DMS 273 (cell line): ENCODE data around the gene MUC6.

Experiments used
- DNase-seq: peaks from one replicate; lab custom pipeline; 2025; ENCODE audit not compliant: unreplicated experiment; lab: John Stamatoyannopoulos, UW

MUC6 gene

DNA sequence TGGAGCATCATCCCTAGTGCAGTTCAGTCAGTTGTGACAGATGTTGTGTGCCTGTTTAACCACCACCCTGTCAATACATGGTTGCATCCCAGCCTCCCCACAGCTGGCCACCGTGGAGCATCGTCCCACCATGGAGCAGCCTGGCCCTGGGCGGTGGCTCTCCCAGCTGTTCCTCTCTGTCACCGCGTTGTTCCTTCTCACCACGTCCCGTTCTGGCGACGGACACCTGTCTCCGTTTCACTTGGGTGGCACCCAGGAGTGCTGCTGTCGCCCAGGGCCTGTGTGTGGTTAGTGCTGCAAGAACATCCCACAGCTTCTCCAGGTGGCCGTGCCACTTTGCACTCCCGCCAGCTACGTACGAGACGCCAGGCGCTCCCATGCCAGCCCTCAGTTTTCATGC, 26.5 kb downstream of the MUC6 start:
- DNase-seq, result no peak

DNA sequence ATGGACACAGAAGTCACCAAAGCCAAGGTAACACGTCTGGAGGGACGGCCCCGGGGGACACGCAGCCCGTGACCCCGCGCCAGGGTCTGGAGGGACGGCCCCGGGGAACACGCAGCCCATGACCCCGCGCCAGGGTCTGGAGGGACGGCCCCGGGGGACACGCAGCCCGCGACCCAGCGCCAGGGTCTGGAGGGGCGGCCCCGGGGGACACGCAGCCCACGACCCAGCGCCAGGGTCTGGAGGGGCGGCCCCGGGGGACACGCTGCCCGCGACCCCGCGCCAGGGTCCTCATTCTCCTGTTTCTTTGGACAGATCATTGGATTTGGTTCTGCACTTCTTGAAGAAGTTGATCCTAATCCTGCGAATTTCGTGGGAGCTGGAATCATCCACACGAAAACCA, 27.1 kb downstream of the MUC6 start:
- no peak for DNase-seq

DNA sequence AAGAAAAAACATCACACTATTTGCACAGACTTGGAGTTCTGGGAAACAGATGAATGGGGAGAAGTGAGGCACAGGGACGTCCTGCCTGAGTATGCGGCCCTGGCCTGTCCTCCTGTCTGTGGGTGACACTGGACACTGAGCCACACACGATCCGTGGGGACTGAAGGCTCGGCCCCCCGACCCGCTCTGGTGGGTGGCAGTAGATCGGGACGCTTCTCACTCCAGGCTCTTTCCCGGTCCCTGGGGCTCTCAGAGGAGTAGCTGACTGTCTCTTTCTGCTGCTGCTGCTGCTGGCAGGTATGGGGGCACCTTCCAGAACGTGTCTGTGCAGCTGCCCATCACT, 27.7 kb downstream of the MUC6 start:
- no peak for DNase-seq

DNA sequence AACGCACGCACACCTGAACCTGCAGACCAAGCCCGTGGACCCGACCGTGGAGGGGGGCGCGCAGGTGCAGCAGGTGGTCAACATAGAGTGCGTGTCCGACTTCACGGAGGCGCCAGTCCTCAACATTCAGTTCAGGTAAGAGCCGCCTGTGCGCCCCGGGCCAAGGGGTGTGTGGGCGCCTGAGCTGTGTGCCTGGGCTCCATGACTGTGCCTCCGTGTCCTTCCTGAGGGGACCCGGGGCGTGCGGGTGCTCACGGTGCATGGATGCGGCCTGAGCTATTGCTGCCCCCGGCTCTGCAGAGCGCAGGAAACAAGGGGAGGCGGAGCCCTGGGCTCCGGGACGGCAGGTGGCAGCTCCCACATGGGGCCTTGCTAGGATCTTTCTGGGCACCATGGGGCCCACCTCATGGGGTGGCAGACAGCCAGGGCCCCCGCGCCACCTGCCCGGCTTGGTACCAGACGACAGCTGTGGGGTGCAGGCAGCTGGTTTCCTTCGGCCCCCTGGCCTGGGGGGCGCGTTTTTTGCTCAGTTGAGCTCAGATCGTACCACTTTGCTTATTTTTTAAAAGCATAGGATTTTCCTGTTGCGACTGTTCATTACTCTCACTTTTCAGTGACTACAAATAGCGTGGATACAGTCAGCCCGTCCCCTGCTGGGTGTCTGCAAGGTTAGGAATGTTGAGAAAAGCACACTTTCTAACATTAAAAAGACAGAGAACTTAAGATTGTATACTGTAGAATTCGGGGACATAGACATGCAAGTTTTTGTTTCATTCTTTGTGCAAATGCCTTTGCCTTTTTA, 28.3 kb downstream of the MUC6 start:
- peak; percentile 49 for DNase-seq

DNA sequence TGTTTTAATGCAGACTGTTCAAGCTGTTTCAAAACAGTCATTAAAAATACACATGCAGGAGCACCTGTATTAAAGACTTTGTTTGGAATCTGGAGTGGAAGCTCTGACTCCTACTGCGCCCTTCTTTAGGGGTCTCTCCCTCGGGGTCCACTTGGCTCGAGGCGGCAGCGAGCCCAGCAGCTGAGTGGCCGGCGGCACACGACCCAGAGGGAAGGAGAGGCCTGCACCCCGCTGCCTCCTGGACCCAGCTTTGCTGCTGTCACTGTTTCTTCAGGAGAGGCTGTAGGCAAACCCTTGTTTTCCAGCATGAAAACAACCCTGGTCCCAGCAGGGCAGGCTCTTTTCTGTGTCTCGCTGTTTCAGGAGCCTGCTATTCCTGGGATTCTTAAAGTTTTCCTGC, 29.2 kb downstream of the MUC6 start:
- DNase-seq, result no peak

DNA sequence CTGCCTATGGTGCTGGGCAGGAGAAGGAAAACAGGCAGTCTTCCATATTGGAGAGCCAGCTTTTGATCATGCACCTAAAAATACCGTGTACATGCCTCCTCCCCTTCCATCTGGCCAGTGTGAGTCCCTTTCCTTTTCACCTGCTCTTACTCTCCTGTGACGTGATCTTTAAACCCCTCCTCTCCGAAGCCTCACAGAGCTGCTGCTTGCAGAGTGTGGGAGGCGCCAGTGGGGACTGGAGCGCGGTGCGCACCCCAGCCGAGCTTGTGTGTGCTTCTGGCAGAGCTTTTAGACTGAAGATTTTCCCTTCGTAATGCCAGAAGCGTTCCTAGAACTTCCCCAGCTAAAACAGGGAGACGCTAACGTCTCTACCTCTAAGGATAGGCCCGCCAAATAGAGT, 29.8 kb downstream of the MUC6 start:
- no peak for DNase-seq

DNA sequence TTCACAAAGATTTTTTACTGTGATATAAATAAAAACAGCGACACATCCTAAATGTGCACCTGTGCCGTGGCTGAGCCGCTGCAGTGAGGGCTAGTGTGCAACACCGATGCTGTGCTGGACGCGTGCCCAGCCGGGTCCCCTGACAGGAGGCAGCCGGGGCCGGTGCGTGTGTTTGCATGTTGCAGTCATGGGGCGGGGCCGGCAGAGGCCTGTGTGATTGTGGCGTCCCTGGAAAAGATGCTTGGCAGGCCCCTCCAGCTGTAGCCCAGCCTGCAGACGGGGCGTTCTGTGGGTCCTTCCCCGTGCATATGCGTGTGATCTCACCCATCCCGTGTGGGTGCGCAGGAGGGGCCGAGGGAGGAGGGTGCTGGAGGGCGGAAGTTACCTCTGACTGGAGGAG, 30.6 kb downstream of the MUC6 start:
- DNase-seq, result peak; percentile 90

DNA sequence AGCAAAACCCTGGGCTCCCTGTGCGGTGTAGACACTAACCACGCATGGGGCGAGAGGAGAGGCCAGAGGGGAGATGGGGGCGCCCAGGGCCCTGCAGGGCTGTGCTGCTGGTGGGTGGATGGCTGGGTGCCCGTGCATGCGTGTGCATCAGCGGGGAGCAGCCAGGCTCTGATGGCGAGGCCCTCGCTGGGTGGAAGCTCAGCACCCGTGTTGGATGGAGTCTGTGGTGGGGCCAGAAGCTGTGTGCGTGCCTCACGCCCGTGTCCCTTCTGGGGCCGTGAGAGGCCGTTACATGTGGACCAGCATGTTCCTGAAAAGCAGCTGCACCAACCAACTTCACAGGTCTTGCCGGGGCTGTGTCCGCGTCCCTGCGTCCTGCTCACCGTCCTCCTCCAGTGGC, 33.4 kb downstream of the MUC6 start:
- no peak for DNase-seq

DNA sequence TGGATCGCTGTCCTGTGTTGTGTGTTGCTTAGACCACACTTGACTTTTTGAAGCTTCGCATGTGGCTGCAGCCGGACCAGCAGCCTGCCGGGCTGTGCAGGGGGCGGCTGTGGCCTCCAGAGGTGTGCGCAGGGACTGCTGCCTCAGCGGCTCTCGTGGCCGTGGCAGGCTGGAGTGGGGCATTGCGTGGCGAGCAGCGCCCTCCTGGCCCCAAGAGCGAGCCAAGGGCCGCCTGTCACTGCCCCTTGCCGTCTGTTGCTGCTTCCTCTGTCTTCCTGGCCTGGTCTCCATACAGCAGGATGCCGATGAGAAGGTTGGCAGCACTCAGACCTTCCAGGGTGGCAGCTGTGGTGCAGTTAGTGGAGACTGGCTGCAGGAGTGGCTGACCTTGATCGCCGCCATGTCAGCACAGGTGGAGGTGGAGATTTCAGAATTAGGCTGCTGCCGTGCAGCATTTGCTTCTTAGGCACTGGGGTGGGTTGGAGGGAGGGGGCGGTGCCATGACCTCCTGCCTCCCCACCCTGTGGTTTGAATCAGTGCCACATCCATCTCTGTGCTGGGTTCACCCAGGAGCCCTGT, 34.0 kb downstream of the MUC6 start:
- DNase-seq, result no peak

DNA sequence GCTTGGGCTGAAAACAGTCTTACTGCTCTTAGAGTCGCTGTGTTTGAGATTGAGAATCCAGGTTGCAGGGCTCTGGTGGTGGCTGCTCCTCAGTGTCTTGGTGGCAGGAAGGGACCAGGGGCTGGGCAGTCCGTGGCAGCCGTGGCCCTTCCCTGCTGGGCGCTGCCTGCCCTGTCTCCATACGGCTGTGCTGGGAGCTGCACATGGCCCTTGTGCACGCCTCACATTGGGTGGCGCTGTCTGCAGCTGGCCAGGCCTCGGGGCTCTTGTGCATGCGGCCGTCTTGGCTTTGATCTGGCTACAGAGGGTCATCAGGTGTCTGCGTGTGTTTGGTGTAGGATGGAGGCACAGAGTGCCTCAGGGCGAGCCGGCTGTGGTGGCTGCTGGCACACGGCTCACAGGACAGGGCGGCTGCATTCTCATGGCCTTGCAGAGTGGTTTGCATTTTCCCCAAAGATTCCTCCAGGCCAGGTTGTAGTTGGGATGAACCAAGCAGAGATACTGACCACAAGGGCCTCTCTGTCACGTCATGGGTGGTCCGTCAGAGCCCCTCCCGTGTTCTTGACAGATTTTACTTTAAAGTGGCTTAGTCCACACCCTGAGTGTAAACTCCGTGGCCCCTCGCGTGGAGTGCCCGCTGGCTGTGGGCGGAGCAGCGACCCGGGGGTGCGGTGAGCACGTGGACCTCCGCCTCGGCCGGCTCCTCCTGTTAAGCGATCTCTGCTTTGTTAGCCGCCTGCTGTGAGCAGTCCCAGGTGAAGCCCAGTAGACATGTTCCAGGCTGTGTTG, 34.7 kb downstream of the MUC6 start:
- no peak for DNase-seq

DNA sequence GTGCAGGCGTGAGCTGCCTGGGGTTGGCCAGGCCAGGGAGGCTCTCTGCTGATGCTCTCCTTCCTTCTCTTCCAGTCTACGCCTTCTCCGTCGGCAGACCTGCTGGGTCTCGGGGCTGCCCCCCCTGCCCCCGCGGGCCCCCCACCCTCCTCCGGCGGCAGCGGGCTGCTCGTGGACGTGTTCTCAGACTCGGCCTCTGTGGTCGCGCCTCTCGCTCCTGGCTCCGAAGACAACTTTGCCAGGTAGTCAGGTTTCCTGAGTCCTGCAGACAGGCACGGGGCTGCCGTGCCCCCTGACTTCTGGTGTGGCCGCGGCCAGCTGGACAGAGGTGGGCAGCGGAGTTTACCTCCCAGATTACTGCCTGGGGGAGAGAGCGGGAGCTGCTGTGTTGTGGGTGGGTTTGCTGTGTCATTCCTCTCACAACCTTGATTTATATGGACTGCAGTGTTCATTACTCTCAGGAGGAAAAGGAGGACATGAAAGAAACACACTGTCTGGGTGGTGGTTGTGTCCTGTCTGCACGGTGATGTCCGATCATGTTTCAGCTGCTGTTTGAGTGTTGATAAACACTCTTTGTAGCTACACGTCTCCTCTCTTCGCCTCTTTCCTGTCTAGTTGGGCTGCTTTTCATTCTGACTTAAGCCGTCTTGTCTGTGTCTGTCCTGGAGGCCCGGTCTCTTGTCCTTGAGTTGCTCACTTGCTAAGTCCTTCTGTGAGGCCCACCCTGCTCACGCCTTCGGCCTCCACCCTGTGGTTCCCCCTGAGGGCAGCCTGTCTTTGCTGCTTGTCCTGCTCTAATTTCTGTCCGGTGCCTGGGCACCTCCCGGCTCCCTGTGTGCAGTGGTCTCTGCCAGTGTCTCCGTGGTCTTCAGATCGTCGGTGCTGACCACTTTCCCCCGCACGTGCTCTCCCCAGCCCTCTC, 35.9 kb downstream of the MUC6 start:
- no peak for DNase-seq

DNA sequence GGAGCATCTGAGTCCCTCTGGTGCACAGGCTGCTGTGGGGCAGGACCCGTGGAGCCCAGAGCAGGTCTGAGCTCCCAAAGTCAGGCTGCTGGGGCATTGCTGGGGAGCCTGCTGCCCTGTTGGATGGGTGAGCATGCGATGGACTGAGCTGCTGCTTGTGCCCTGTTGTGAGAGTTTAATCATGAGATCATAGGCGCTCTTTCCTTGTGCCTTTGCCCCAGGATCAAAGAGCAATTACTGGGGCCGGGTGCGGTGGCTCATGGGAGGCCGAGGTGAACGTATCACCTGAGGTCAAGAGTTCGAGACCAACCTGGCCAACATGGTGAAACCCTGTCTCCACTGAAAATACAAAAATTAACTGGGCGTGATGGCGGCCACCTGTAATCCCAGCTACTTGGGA, 37.5 kb downstream of the MUC6 start:
- no peak for DNase-seq

DNA sequence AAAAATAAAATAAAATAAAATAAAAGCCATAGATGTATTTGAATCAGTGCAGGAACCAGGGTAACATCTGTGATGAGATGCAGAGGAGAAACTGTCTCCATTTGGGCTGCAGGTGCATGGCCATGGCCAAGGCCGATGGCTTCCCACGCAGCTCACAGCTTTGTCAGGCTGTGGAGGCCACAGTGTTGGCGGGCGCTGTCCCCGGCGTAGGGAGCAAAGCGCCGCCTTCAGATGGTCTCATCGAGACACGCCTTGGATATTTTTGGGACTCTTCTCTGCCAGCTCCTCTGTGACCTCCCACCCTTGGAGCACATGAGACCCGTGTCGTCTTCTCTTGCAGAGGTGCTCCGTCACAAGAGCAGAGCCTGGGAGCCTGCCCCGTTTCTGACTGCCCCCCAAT, 38.6 kb downstream of the MUC6 start:
- no peak for DNase-seq

DNA sequence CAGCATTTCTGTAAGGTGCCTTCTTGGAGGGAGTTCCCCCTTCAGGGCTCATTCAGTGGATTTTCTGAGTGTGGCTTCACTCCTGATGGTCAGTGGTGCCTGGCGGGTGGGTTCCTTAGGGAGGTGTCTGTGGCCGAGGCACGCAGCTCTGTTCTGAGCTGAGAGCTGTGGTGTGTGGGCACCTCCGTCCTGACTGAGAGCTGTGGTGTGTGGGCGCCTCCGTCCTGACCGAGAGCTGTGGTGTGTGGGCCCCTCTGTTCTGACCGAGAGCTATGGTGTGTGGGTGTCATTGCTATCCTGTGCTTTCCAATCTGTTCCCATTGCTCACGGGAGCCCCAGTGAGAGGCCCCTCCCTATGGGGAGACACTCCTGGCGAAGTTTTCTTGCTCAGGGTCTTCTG, 39.8 kb downstream of the MUC6 start:
- DNase-seq, result no peak

DNA sequence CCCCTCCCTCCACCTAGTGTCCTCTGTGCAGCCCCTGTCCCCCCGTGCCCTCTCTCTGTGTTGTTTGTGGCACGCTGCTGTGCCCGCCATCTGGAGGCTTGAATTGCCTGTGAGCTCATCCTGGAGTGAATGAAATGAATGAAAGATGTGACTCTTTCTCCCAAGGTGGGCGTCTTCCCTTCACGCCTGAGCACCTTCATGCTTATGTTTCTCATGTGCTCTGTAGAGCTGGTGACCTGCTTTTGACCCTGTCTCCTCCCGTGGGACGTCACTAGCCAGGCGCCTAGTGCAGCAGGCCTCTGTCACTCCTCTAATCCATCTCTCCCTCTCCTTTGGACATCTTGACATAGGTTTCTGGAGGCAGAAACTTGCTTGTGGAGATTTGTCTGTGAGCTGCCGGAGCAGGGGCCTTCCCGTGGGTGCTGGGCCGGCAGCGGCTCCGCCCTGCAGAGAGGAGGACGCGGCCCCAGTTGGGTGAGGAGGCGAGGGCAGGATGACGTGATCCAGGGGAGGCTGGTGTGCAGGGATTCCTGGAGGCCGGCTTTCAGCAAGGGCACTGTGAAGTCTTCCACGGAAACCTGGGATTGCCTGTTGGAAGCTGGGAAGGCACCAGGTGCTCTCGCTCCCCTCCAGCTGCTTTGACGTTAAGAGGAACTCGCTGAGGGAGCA, 40.6 kb downstream of the MUC6 start:
- peak; percentile 83 for DNase-seq

DNA sequence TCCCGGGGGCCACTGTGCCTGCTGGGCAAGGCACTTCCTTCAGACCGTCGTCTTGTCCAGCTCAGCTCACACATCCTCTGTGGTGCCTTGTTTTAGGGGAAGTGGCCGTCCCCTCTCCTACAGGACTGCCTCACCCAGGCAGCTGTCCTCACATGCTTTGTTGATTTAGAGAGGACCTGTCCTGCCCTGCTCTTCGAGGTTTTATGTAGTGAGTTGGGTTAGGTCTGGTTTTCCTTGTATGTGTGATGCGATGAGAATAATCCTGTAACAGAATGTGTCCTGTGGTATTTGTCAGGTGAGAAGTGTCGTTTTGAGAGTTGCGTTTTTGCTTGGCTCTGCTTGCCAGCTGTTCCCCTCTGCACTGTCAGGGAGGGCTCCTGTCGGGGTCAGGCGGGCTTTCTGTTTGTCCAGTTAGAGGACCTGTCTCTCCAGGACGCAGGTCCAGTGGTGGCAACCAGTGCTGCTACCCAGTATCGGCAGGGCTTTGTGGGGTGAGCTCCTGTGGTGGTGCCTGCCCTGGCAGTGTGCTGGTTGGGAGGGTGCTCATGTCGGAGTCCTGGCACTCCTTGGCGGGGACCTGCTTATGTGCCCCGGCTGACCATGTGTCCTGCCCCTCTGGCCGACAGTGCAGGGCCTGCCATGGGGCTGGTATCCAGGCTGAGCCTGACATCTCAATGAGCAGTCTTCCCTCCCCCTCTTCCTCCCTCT, 41.3 kb downstream of the MUC6 start:
- peak; percentile 20 for DNase-seq

DNA sequence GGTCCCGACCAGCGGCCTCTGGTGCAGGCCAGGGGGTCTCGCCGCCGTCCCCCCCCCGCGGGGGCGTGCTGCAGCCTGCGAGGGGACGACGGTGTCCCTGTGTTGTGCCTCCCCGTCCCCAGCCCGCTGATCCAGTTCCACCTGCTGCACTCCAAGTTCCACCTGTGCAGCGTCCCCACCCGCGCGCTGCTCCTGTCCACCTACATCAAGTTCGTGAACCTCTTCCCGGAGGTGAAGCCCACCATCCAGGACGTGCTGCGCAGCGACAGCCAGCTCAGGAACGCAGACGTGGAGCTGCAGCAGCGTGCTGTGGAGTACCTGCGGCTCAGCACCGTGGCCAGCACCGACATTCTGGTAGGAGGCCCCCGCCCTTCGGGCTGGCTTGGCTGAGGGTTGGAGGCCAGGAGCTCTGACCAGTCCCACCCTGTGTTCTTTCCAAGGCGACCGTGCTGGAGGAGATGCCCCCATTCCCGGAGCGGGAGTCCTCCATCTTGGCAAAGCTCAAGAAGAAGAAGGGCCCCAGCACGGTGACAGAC, 42.8 kb downstream of the MUC6 start:
- DNase-seq, result no peak

DNA sequence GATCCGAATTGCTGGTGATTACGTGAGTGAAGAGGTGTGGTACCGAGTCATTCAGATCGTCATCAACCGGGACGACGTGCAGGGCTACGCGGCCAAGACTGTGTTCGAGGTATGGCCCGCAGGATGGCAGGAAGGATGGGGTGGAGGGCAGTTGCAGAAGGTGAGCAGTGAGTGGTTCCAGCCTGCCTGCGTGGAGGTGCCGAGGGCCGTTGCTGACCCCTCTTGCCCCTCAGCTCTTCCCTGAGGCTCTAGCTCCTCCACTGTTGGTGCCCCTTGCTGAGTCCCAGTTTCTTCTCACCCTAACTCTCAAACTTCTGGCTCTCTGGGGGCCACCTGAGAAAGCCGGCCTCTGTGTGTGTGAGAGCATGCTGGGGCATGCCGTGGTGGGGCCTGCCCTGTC, 43.9 kb downstream of the MUC6 start:
- no peak for DNase-seq

DNA sequence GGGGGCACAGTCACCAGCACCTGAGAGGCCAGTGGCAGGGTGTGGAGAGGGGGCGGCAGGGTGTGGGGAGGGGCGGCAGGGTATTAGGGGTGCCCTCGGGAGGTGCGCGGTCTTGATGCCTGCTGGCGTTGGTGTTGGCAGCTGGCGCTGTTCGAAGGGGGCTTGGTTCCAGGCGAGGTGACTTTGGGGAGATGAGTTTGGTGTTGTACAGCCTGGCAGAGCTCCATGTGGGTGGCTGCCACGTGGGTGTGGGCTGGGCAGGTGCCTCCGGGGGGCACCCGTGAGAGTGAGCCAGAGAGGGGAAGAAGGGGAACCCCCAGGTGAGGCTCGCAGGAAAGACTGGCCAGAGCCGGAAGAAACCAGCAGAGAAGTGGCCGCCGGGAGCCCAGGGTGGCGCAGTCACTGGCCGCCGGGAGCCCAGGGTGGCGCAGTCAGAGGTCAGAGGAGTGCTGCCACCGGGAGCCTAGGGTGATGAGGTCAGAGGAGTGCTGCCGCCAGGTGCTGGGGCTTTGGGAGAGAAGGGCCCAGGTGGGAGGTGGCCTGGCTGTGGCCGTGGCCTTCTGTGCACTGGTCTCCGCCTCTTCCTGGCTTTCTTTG, 44.7 kb downstream of the MUC6 start:
- no peak for DNase-seq
